Upper lobe of left lung (tissue), 6 donors: Measurements from ENCODE around the gene KLK15. TPM values are rescaled to one million over a fixed set of nuclear protein-coding genes. Genes with fewer than 3 reads are reported as not detected.

Experiments
- ATAC-seq, 2 donors: fragments of 200-7000 bp; cut with Tn5 transposase; one replicate each; pipeline ENCODE4 v1.9.1; 2022; ENCODE audit warnings: mild to moderate bottlenecking in 2 of 2, moderate library complexity in 2 of 2; ENCODE audit not compliant: low FRiP score in 2 of 2
- DNase-seq, 2 donors: peaks; one replicate each; pipeline ENCODE4 v3.0.0-alpha.2; 2019 to 2020
- H3K27ac ChIP-seq, 4 donors: fragments of 200-600 bp; sonication (generic); one replicate each; pipeline ENCODE4 v1.5.1; 2016 to 2019
- H3K27me3 ChIP-seq, 4 donors: fragments of 200-600 bp; sonication (generic); one replicate each; pipeline ENCODE4 v1.5.1; 2017 to 2019
- H3K36me3 ChIP-seq, 4 donors: fragments of 200-600 bp; sonication (generic); one replicate each; pipeline ENCODE4 v1.5.1; 2016 to 2019
- H3K4me1 ChIP-seq, 4 donors: fragments of 200-600 bp; sonication (generic); one replicate each; pipeline ENCODE4 v1.5.1; 2018 to 2019
- H3K4me3 ChIP-seq, 4 donors: fragments of 200-600 bp; sonication (generic); one replicate each; pipeline ENCODE4 v1.5.1; 2017 to 2019; ENCODE audit warnings: mild to moderate bottlenecking in 2 of 4, moderate library complexity in 1 of 4
- H3K9me3 ChIP-seq, 4 donors: fragments of 200-600 bp; sonication (generic); one replicate each; pipeline ENCODE4 v1.5.1; 2018 to 2019
- EP300 ChIP-seq, 4 donors: sonication (generic); formaldehyde crosslinking; IDR thresholded peaks; one replicate each; pipeline ENCODE4 v1.5.1; 2017; ENCODE audit warnings: antibody characterized with exemption in 4 of 4, control low read depth in 2 of 4
- POLR2A ChIP-seq, 4 donors: fragments of 450-650 bp; IDR thresholded peaks; one replicate each; pipeline ENCODE4 v1.5.1; 2016 to 2017; ENCODE audit warnings: antibody characterized with exemption in 4 of 4, mild to moderate bottlenecking in 2 of 4
- POLR2AphosphoS5 ChIP-seq, 2 donors: sonication (generic); formaldehyde crosslinking; IDR thresholded peaks; one replicate each; pipeline ENCODE4 v1.5.1; 2017; ENCODE audit warnings: antibody characterized with exemption in 2 of 2
- WGBS, 2 donors: methylation state at CpG; one replicate each; pipeline ENCODE4 v1.1.5; 2017 to 2018; 5-methylcytosine and 5-hydroxymethylcytosine counted together
- small RNA-seq, 4 donors: library from RNA; depleted of rRNA; stranded (forward); fragments of <200 nt; gene quantifications; one replicate each; pipeline ENCODE3, GENCODE V24; 2016
- total RNA-seq, 6 donors: library from RNA; depleted of rRNA in 4 of 6; stranded (reverse); fragments of >200 nt in 4 of 6; gene quantifications; one replicate each; pipeline versions ENCODE4 v1.1.0 to v1.2.1, GENCODE V29; 2016 to 2021
- TF ChIP-seq, protein P1 (sequence below), 6 experiments: fragments of 450-650 bp in 4 of 6; fragments of 200-600 bp in 2 of 6; sonication (generic) in 2 of 6; IDR thresholded peaks; one replicate each; pipeline ENCODE4 v1.5.1; 2016 to 2019; ENCODE audit warnings: antibody characterized with exemption in 6 of 6
- donor health status: DM: no; HTN: no; CAD: no; lungs with moderate emphysema.
- donor health status: DM: no; HTN: yes; CAD: no; lungs with severe emphysema.

The KLK15 gene
- total RNA-seq, 6 donors from 2014 or later: not detected

DNA sequence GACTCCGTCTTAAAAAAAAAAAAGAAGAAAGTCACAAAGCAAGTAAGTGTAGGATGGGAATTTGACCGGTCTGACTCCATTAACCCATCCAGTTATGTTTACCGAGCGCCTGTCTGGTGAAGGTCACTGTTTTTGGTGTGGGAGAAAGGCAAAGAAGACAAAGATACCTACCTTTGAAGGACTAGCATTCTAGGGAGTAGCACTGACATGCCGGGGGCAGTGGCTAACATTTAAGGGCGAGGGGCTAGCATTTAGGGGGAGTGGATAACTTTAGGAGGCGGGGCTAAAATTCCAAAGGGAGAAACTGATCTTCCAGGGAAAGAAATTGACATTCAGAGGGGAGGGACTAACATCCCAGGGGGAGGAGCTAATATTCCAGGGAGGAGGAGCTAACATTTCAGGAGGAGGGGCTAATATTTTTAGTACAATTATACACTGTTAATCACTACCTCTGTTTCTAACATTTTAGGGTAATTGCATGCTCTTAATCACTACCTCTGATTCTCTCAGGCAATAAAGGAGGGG lies 54.4 kb downstream of the KLK15 start:
- 61 to 68% methylated on average over 7 of the region's 7 CpGs for WGBS, 2 donors
- Histone ChIP-seq H3K27me3 (peaks cover 0 to 19% (median 7%) of the 10 kb centered on the region in 4 donors), H3K27ac (no peak overlapping the region), H3K4me3 (no peak overlapping the region), H3K36me3 (no peaks in the 10 kb centered on the region), H3K4me1 (peaks cover 0 to 12% (median 8%) of the 10 kb centered on the region in 4 donors), H3K9me3 (peaks cover 0 to 6% (median 4%) of the 10 kb centered on the region in 4 donors)
- DNase-seq (no peak), ATAC-seq (no peak)
- TF ChIP-seq POLR2A (IDR thresholded peaks at IDR 0.05) (no peak), POLR2AphosphoS5 (IDR thresholded peaks at IDR 0.05) (no peak), EP300 (IDR thresholded peaks at IDR 0.05) (no peak)

DNA sequence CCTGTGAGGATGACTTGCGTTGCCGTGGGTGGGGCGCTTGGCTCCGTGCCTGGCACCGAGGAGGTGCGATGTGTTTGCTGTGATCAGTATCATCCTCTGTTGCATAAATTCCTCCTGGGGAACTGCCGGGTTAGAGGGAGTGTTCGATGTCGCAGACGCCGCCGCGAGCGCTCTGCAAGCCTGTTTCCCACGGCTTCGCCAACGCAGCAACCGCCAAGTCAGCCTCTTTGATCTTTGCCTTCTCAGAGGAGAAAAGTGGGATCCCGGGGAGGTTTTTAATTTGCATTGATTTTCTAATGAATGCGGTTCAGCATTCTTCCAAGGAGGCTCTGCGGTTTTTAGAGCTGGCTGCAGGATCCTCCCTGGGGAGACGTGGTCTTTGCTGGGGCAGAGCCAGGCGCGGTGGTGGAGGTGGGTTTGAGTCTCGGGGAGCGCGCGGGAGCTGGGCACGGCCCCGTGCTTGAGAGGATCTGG lies 55.5 kb downstream of the KLK15 start:
- H3K27me3 ChIP-seq: peaks cover 0 to 19% (median 7%) of the 10 kb centered on the region in 4 donors
- 4 to 6% methylated on average over 22 to 30 of the region's 30 CpGs for WGBS, 2 donors
- no peaks in the 10 kb centered on the region for H3K36me3 ChIP-seq
- DNase-seq (peak in 1 of 2 donors; percentile 78), ATAC-seq (no peak)
- peaks cover 0 to 6% (median 4%) of the 10 kb centered on the region in 4 donors for H3K9me3 ChIP-seq
- TF ChIP-seq, protein P1, sequence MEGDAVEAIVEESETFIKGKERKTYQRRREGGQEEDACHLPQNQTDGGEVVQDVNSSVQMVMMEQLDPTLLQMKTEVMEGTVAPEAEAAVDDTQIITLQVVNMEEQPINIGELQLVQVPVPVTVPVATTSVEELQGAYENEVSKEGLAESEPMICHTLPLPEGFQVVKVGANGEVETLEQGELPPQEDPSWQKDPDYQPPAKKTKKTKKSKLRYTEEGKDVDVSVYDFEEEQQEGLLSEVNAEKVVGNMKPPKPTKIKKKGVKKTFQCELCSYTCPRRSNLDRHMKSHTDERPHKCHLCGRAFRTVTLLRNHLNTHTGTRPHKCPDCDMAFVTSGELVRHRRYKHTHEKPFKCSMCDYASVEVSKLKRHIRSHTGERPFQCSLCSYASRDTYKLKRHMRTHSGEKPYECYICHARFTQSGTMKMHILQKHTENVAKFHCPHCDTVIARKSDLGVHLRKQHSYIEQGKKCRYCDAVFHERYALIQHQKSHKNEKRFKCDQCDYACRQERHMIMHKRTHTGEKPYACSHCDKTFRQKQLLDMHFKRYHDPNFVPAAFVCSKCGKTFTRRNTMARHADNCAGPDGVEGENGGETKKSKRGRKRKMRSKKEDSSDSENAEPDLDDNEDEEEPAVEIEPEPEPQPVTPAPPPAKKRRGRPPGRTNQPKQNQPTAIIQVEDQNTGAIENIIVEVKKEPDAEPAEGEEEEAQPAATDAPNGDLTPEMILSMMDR (IDR thresholded peaks at IDR 0.05): no peak
- TF ChIP-seq POLR2A (IDR thresholded peaks at IDR 0.05) (no peak), POLR2AphosphoS5 (IDR thresholded peaks at IDR 0.05) (no peak), EP300 (IDR thresholded peaks at IDR 0.05) (no peak)
- no peak overlapping the region for H3K4me3 ChIP-seq
- H3K4me1 ChIP-seq: peaks cover 0 to 7% (median 0%) of the 10 kb centered on the region in 4 donors
- H3K27ac ChIP-seq: no peak overlapping the region

DNA sequence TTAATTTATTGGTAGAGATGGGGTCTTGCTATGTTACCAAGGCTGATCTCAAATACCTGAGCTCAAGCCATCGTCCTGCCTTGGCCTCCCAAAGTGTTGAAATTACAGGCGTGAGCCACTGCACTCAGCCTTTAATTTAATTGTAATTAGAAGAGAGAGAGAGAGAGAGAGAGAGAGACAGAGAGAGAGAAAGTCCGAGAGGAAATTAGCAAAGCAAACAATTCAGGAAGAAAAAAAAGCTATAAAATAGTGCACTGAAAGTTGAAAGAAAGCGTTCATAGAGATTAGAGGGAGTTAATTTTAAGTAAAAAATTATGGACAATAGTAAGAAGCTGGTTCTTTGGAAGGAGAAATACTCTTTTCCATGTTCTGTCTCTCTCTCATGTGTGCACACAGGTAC lies 56.1 kb downstream of the KLK15 start:
- H3K36me3 ChIP-seq: no peaks in the 10 kb centered on the region
- H3K27ac ChIP-seq: no peak overlapping the region
- peaks cover 0 to 9% (median 4%) of the 10 kb centered on the region in 4 donors for H3K9me3 ChIP-seq
- WGBS, 2 donors: 42 to 43% methylated on average over 4 of the region's 4 CpGs
- ATAC-seq: no peak
- peaks cover 0 to 7% (median 0%) of the 10 kb centered on the region in 4 donors for H3K4me1 ChIP-seq
- H3K27me3 ChIP-seq: peaks cover 0 to 19% (median 7%) of the 10 kb centered on the region in 4 donors
- H3K4me3 ChIP-seq: no peak overlapping the region
- TF ChIP-seq EP300 (IDR thresholded peaks at IDR 0.05) (no peak), POLR2AphosphoS5 (IDR thresholded peaks at IDR 0.05) (no peak), POLR2A (IDR thresholded peaks at IDR 0.05) (no peak)
- TF ChIP-seq, protein P1 (IDR thresholded peaks at IDR 0.05): no peak
- DNase-seq: no peak

DNA sequence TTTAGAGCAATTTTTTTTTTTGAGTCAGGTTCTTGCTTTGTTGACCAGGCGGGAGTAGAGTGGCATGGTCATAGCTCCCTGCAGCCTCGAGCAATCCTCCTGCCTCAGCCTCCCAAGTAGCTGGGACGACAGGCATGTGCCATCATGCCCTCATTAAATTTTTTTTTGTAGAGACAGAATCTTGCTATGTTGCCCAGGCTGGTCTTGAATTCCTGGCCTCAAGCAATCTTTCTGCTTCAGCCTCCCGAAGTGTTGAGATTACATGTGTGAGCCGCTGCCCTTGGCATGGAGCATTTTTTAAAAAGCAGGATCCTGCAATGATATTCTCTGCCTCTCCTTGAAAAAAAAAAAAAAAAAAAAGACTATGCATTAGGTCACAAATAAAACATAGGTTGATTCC lies 57.2 kb downstream of the KLK15 start:
- WGBS, 2 donors: 79 to 89% methylated on average over 5 of the region's 5 CpGs
- H3K4me3 ChIP-seq: no peak overlapping the region
- ATAC-seq: no peak
- H3K36me3 ChIP-seq: no peaks in the 10 kb centered on the region
- no peak for DNase-seq
- TF ChIP-seq, protein P1 (IDR thresholded peaks at IDR 0.05): no peak
- TF ChIP-seq POLR2A (IDR thresholded peaks at IDR 0.05) (no peak), EP300 (IDR thresholded peaks at IDR 0.05) (no peak), POLR2AphosphoS5 (IDR thresholded peaks at IDR 0.05) (no peak)
- H3K27me3 ChIP-seq: peaks cover 0 to 19% (median 7%) of the 10 kb centered on the region in 4 donors
- H3K9me3 ChIP-seq: peaks cover 0 to 9% (median 4%) of the 10 kb centered on the region in 4 donors
- H3K4me1 ChIP-seq: peaks cover 0 to 7% (median 0%) of the 10 kb centered on the region in 4 donors
- no peak overlapping the region for H3K27ac ChIP-seq

Small RNAs within 50 kb of the gene (small RNA-seq; reads per million reads assigned to genes)
- gene SNORD88A: 136 to 222 (median 206) reads per million in 4 donors
- gene SNORD88B: 0 reads per million in 4 donors
- gene SNORD88C: 0 reads per million in 4 donors

Other genes with a start within 250 kb of the KLK15 start
- gene SYT3, start 193.7 kb downstream of the KLK15 start, total RNA-seq: 1 to 10 TPM in 3 of 6 donors, under 1 TPM in 2, not detected in 1; 0.67 to 3.6 (median 1.4) TPM
- 10 to 100 TPM in 1 of 6 donors, 1 to 10 TPM in 4, not detected in 1; 1.7 to 24.4 (median 3.1) TPM for gene C19orf81, start 184.1 kb downstream of the KLK15 start, total RNA-seq
- gene SHANK1, start 113.8 kb downstream of the KLK15 start, total RNA-seq: under 1 TPM in 2 of 6 donors, not detected in 4; 0.40 to 0.54 TPM
- 10 to 100 TPM in 4 of 6 donors, 1 to 10 TPM in 2; 3.9 to 19.6 (median 15.9) TPM for gene CLEC11A, start 110.2 kb downstream of the KLK15 start, total RNA-seq
- not detected for gene GPR32, start 63.1 kb downstream of the KLK15 start, total RNA-seq
- gene ACP4, start 43.2 kb downstream of the KLK15 start, total RNA-seq: not detected
- 1 to 10 TPM in 3 of 6 donors, not detected in 3; 1.3 to 3.3 (median 2.0) TPM for gene KLK1, start 9.8 kb downstream of the KLK15 start, total RNA-seq
- gene KLK3, start 21.3 kb upstream of the KLK15 start, total RNA-seq: under 1 TPM in 1 of 6 donors, not detected in 5; 0.33 TPM
- gene KLK2, start 39.9 kb upstream of the KLK15 start, total RNA-seq: not detected
- gene KLK4, start 77.8 kb upstream of the KLK15 start, total RNA-seq: not detected
- under 1 TPM in 1 of 6 donors, not detected in 5; 0.74 TPM for gene KLK5, start 119.5 kb upstream of the KLK15 start, total RNA-seq
- gene KLK6, start 136.0 kb upstream of the KLK15 start, total RNA-seq: not detected
- gene KLK7, start 150.3 kb upstream of the KLK15 start, total RNA-seq: 1 to 10 TPM in 1 of 6 donors, under 1 TPM in 1, not detected in 4; 0.30 to 1.1 TPM
- gene KLK8, start 168.0 kb upstream of the KLK15 start, total RNA-seq: not detected
- 10 to 100 TPM in 3 of 6 donors, 1 to 10 TPM in 2, not detected in 1; 4.8 to 21.7 (median 18.6) TPM for gene KLK10, start 186.1 kb upstream of the KLK15 start, total RNA-seq
- 10 to 100 TPM; 13.3 to 37.7 (median 22.9) TPM for gene KLK11, start 193.0 kb upstream of the KLK15 start, total RNA-seq
- 1 to 10 TPM in 1 of 6 donors, under 1 TPM in 1, not detected in 4; 0.54 to 2.0 TPM for gene KLK12, start 201.4 kb upstream of the KLK15 start, total RNA-seq
- 10 to 100 TPM in 1 of 6 donors, 1 to 10 TPM in 1, under 1 TPM in 2, not detected in 2; 0.54 to 24.1 (median 1.9) TPM for gene KLK13, start 231.5 kb upstream of the KLK15 start, total RNA-seq
- gene KLK14, start 249.3 kb upstream of the KLK15 start, total RNA-seq: 1 to 10 TPM in 3 of 6 donors, not detected in 3; 1.2 to 2.1 (median 2.0) TPM